ENCODE results near the gene C1QTNF2. TPM values are rescaled to one million over a fixed set of nuclear protein-coding genes. Genes with fewer than 3 reads are reported as not detected.

Gene C1QTNF2
- total and polyA plus RNA-seq, 3 experiments from 2014 or later, result not detected

DNA sequence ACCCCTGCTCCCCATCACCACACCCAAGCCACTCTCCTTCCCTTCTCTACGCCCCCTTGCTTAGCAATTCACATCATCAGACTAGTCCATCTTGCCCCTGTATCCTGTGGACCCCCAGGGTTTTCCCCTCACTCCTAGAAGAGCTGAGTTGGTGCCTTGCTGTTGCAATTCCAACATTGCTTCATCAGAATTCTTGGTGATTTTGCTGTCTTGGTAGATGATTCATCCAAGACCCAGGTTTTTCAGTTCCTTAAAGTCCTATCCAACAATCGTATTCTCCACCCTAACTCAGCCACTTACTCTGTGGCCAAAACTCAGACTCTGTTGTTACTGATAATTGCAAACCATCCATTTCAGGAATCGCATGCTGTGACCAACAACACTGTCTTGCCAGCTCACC lies 36.7 kb downstream of the C1QTNF2 start:
- H3K9me3 Mint-ChIP-seq, result no peaks in the 10 kb centered on the region
- no peak overlapping the region for H3K4me3 ChIP-seq (ENCODE audit: low read length)
- no peak for DNase-seq
- H3K27me3 Mint-ChIP-seq, result peaks cover 6 to 10% of the 10 kb centered on the region in 2 donors
- H3K9me3 ChIP-seq (ENCODE audit: low read length), result no peaks in the 10 kb centered on the region
- ChIA-PET CTCF (interaction anchor here (2.4 kb wide), 1 partner anchor 11 kb away, joined by 9 read pairs; no protein-coding TSS in a partner anchor), POLR2A (no interaction called here)
- no peaks in the 10 kb centered on the region for H3K27me3 ChIP-seq (ENCODE audit: insufficient read depth, low read length, poor library complexity, severe bottlenecking)
- H3K4me1 Mint-ChIP-seq, result no peaks in the 10 kb centered on the region
- no peak overlapping the region for H3K4me3 Mint-ChIP-seq
- H3K27ac ChIP-seq (ENCODE audit: low read depth, low read length), result no peak overlapping the region
- H3K36me3 ChIP-seq (ENCODE audit: insufficient read depth, low read length), result no peaks in the 10 kb centered on the region
- H3K4me1 ChIP-seq (ENCODE audit: insufficient read depth, low read length), result no peaks in the 10 kb centered on the region
- H3K27ac Mint-ChIP-seq, result no peak overlapping the region
- H3K36me3 Mint-ChIP-seq, result no peaks in the 10 kb centered on the region

DNA sequence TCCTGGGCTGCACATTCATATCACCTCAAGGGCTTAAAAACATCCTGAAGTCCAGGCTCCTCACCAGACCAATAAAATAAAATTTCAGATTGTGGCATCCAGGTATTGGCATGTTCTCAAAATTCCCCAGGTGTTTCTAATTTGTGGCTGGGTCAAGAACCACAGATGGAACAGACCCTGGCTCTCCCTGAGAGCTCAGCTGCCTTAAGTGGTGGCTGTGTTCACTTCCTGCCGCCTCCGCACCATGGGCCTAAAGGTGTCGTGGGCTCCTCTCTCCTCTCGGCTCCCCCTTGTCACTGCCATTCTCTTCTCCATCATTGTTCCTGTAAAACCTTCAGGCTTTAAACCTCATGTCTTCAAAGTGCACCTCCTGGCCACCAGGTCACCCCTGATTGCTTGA lies 40.2 kb downstream of the C1QTNF2 start:
- Histone ChIP-seq H3K27ac (ENCODE audit: low read depth, low read length) (no peak overlapping the region), H3K4me3 (ENCODE audit: low read length) (no peak overlapping the region), H3K9me3 (ENCODE audit: low read length) (no peaks in the 10 kb centered on the region), H3K4me1 (ENCODE audit: insufficient read depth, low read length) (no peaks in the 10 kb centered on the region), H3K27me3 (ENCODE audit: insufficient read depth, low read length, poor library complexity, severe bottlenecking) (no peaks in the 10 kb centered on the region), H3K36me3 (ENCODE audit: insufficient read depth, low read length) (no peaks in the 10 kb centered on the region)
- peak overlapping the region in 1 of 7 donors; percentile 76 for H3K4me3 Mint-ChIP-seq
- no peaks in the 10 kb centered on the region for H3K9me3 Mint-ChIP-seq
- peaks cover 4 to 16% of the 10 kb centered on the region in 2 donors for H3K27me3 Mint-ChIP-seq
- H3K4me1 Mint-ChIP-seq, result no peaks in the 10 kb centered on the region
- peak overlapping the region in 1 of 8 donors; percentile 29 for H3K27ac Mint-ChIP-seq
- CTCF ChIA-PET, result no interaction called here
- no peaks in the 10 kb centered on the region for H3K36me3 Mint-ChIP-seq
- POLR2A ChIA-PET, result no interaction called here
- no peak for DNase-seq

DNA sequence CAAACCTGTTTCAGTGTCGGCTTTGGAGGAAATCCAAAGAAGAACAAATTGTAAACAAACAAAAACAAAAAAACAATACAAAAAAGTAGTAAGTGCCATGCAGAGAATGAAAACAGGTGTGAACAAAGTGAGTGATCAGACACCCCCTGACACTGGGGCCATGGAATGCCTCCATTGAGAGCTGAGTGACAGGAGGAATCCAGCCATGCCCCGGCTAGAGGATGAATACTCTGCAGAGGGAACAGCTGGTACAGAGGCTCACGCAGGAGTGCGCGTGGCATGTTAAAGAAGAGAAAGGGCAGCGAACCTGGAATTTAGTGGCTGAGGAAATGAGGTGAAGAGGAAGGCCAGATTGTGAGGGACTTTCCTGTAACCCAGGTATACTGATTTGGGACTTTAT lies 42.6 kb downstream of the C1QTNF2 start:
- no peak for DNase-seq
- Histone ChIP-seq H3K27me3 (ENCODE audit: insufficient read depth, low read length, poor library complexity, severe bottlenecking) (no peaks in the 10 kb centered on the region), H3K4me1 (ENCODE audit: insufficient read depth, low read length) (no peaks in the 10 kb centered on the region), H3K36me3 (ENCODE audit: insufficient read depth, low read length) (no peaks in the 10 kb centered on the region), H3K27ac (ENCODE audit: low read depth, low read length) (no peak overlapping the region), H3K4me3 (ENCODE audit: low read length) (no peak overlapping the region), H3K9me3 (ENCODE audit: low read length) (no peaks in the 10 kb centered on the region)
- H3K27me3 Mint-ChIP-seq, result peaks cover 3 to 9% of the 10 kb centered on the region in 2 donors
- H3K4me1 Mint-ChIP-seq, result no peaks in the 10 kb centered on the region
- peaks cover 0 to 4% (median 0%) of the 10 kb centered on the region in 3 donors for H3K36me3 Mint-ChIP-seq
- H3K27ac Mint-ChIP-seq, result no peak overlapping the region
- ChIA-PET CTCF (no interaction called here), POLR2A (no interaction called here)
- H3K4me3 Mint-ChIP-seq, result no peak overlapping the region
- no peaks in the 10 kb centered on the region for H3K9me3 Mint-ChIP-seq

DNA sequence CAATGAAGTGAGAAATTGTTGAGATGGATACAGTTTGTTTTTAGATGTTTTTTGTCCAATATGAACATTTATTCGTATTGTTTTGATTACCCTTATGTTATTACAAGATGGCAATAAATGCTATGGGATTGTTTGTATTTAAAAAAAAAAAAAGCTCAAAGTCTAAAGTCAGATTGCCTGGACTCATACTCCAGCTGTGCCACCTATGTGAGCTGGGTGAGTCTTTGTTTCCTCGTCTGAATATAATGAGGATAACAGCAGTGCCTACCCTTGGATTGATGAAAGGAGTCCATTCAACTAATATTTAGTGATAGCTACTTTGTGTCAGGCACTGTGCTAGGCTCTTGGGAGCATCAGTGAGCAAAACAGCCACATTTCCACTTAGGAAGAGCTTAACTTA lies 43.4 kb downstream of the C1QTNF2 start:
- no peaks in the 10 kb centered on the region for H3K4me1 ChIP-seq (ENCODE audit: insufficient read depth, low read length)
- Mint-ChIP-seq H3K9me3 (no peaks in the 10 kb centered on the region), H3K27ac (no peak overlapping the region), H3K4me3 (no peak overlapping the region), H3K36me3 (peaks cover 0 to 4% (median 0%) of the 10 kb centered on the region in 3 donors), H3K4me1 (no peaks in the 10 kb centered on the region), H3K27me3 (peaks cover 3 to 13% of the 10 kb centered on the region in 2 donors)
- ChIA-PET POLR2A (no interaction called here), CTCF (no interaction called here)
- H3K27ac ChIP-seq (ENCODE audit: low read depth, low read length), result no peak overlapping the region
- DNase-seq, result no peak
- no peak overlapping the region for H3K4me3 ChIP-seq (ENCODE audit: low read length)
- no peaks in the 10 kb centered on the region for H3K9me3 ChIP-seq (ENCODE audit: low read length)
- H3K27me3 ChIP-seq (ENCODE audit: insufficient read depth, low read length, poor library complexity, severe bottlenecking), result no peaks in the 10 kb centered on the region
- no peaks in the 10 kb centered on the region for H3K36me3 ChIP-seq (ENCODE audit: insufficient read depth, low read length)

DNA sequence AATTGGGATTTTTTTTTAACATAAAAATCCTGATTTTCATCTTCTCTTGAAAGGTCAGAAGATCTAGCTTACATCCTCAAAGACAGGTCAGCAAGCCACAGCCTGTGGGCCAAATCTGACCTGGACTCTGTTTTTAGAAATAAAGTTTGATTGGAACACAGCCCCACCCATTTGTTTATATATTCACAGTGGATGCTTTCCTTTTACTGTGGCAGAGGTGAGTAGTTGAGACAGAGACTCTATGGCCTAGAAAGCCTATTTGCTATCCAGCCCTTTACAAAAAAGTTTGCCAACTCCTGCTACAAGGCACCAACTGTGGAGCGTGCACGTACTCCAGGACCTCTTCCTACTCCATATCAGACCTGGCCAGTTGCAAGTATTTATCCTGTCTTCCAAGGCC lies 44.7 kb downstream of the C1QTNF2 start:
- H3K9me3 Mint-ChIP-seq, result no peaks in the 10 kb centered on the region
- Histone ChIP-seq H3K27ac (ENCODE audit: low read depth, low read length) (no peak overlapping the region), H3K9me3 (ENCODE audit: low read length) (no peaks in the 10 kb centered on the region), H3K36me3 (ENCODE audit: insufficient read depth, low read length) (no peaks in the 10 kb centered on the region), H3K4me1 (ENCODE audit: insufficient read depth, low read length) (no peaks in the 10 kb centered on the region), H3K4me3 (ENCODE audit: low read length) (no peak overlapping the region), H3K27me3 (ENCODE audit: insufficient read depth, low read length, poor library complexity, severe bottlenecking) (no peaks in the 10 kb centered on the region)
- no peak for DNase-seq
- H3K4me1 Mint-ChIP-seq, result no peaks in the 10 kb centered on the region
- H3K27me3 Mint-ChIP-seq, result peaks cover 3 to 15% of the 10 kb centered on the region in 2 donors
- ChIA-PET POLR2A (no interaction called here), CTCF (no interaction called here)
- no peak overlapping the region for H3K27ac Mint-ChIP-seq
- H3K4me3 Mint-ChIP-seq, result no peak overlapping the region
- H3K36me3 Mint-ChIP-seq, result peaks cover 0 to 4% (median 0%) of the 10 kb centered on the region in 3 donors

DNA sequence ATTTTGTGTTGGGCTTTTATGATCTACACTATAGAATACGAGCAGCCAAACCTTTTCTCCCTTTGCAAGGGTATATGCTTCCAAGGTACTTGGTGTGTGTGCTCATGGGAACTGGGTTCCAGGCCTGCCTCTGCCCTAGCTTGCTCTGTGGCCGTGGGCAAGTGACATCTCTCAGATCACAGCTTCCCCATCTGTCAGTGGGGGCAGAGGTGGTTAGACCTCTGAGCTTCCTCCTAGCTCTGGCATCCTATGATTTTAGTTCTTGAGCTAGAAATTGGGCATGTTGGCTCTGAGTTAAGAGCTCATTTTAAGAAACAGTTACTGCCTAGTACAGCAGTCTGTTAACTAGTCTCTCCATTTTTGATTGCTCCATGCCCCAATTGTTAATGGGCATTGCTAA lies 45.5 kb downstream of the C1QTNF2 start:
- Mint-ChIP-seq H3K27ac (no peak overlapping the region), H3K4me1 (no peaks in the 10 kb centered on the region), H3K36me3 (peaks cover 0 to 4% (median 0%) of the 10 kb centered on the region in 3 donors), H3K4me3 (no peak overlapping the region), H3K27me3 (peaks cover 3 to 21% of the 10 kb centered on the region in 2 donors), H3K9me3 (no peaks in the 10 kb centered on the region)
- no peaks in the 10 kb centered on the region for H3K9me3 ChIP-seq (ENCODE audit: low read length)
- POLR2A ChIA-PET, result no interaction called here
- H3K27me3 ChIP-seq (ENCODE audit: insufficient read depth, low read length, poor library complexity, severe bottlenecking), result no peaks in the 10 kb centered on the region
- no peaks in the 10 kb centered on the region for H3K4me1 ChIP-seq (ENCODE audit: insufficient read depth, low read length)
- H3K4me3 ChIP-seq (ENCODE audit: low read length), result no peak overlapping the region
- no peaks in the 10 kb centered on the region for H3K36me3 ChIP-seq (ENCODE audit: insufficient read depth, low read length)
- H3K27ac ChIP-seq (ENCODE audit: low read depth, low read length), result no peak overlapping the region
- DNase-seq, result no peak
- CTCF ChIA-PET, result no interaction called here

DNA sequence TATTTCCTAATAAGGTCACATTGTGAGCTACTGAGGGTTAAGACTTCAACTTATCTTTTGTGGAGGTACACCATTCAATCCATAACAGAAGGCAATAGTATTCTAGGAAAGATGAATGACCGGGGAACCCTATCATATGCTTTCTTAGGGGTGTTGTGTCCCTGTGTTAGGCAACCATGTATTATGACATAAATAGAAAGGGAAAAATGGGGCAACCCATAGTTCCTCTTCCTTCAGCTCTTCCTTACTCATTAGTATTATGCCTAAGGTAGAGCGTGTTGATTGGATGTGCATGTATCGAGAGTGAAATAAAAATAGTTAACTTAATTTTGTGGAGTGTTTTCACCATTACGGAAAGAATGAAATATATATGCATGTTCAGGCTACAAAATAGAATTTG lies 52.0 kb downstream of the C1QTNF2 start:
- Mint-ChIP-seq H3K27ac (no peak overlapping the region), H3K4me3 (no peak overlapping the region), H3K9me3 (peaks cover 0 to 2% (median 0%) of the 10 kb centered on the region in 5 donors), H3K4me1 (no peaks in the 10 kb centered on the region), H3K36me3 (no peaks in the 10 kb centered on the region), H3K27me3 (peaks cover 9 to 47% of the 10 kb centered on the region in 2 donors)
- ChIA-PET POLR2A (no interaction called here), CTCF (no interaction called here)
- no peak for DNase-seq
- Histone ChIP-seq H3K9me3 (ENCODE audit: low read length) (no peaks in the 10 kb centered on the region), H3K36me3 (ENCODE audit: insufficient read depth, low read length) (no peaks in the 10 kb centered on the region), H3K27me3 (ENCODE audit: insufficient read depth, low read length, poor library complexity, severe bottlenecking) (peaks cover 3% of the 10 kb centered on the region), H3K27ac (ENCODE audit: low read depth, low read length) (no peak overlapping the region), H3K4me3 (ENCODE audit: low read length) (no peak overlapping the region), H3K4me1 (ENCODE audit: insufficient read depth, low read length) (no peaks in the 10 kb centered on the region)

DNA sequence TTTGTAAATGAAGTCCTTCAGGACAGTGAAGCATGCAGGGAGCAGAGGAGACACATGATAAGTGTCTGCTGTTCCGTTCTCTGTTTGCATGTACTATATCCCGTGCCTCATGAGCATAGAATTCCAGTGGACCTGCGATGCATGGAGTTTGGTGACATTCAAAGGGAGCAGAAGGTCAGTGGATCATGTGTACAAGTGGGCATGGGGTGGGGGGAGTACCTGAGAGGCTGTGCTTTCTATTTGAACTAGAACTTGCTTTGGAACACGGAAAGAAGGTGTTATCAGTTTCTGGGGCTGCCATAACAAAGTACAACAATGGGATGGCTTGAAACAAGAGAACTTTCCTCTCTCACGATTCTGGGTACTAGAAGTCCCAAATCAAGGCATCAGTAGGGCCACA lies 53.0 kb downstream of the C1QTNF2 start:
- no peaks in the 10 kb centered on the region for H3K4me1 ChIP-seq (ENCODE audit: insufficient read depth, low read length)
- ChIA-PET CTCF (no interaction called here), POLR2A (no interaction called here)
- H3K36me3 ChIP-seq (ENCODE audit: insufficient read depth, low read length), result no peaks in the 10 kb centered on the region
- Mint-ChIP-seq H3K27ac (no peak overlapping the region), H3K4me3 (no peak overlapping the region), H3K9me3 (peaks cover 0 to 2% (median 0%) of the 10 kb centered on the region in 5 donors), H3K36me3 (no peaks in the 10 kb centered on the region), H3K4me1 (peaks cover 3 to 8% (median 5%) of the 10 kb centered on the region in 3 donors), H3K27me3 (peaks cover 18 to 56% of the 10 kb centered on the region in 2 donors)
- no peaks in the 10 kb centered on the region for H3K9me3 ChIP-seq (ENCODE audit: low read length)
- DNase-seq, result no peak
- H3K27me3 ChIP-seq (ENCODE audit: insufficient read depth, low read length, poor library complexity, severe bottlenecking), result peaks cover 12% of the 10 kb centered on the region
- no peak overlapping the region for H3K4me3 ChIP-seq (ENCODE audit: low read length)
- H3K27ac ChIP-seq (ENCODE audit: low read depth, low read length), result no peak overlapping the region

DNA sequence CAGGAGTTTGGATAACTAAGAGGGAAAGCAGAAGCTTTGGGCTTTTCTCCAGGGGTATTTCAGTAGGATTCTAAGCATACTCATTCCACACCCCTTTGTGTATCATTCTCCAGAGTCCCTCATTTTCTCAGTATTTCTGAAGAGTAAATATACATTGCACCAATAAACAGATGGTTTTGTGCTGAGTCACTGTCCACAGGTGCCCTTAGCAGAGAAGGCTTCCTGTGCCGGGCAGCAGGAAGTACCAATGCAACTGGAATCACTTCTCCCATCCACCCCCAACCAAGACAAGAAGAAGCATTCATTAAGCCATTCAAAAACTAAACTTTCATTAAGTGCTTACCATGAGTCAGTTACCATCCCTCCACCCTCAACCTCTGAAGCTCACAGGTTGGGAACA lies 54.5 kb downstream of the C1QTNF2 start:
- Mint-ChIP-seq H3K4me3 (no peak overlapping the region), H3K9me3 (peaks cover 0 to 2% (median 0%) of the 10 kb centered on the region in 5 donors), H3K27ac (no peak overlapping the region), H3K4me1 (peaks cover 5 to 12% (median 5%) of the 10 kb centered on the region in 3 donors), H3K36me3 (no peaks in the 10 kb centered on the region), H3K27me3 (peaks cover 24 to 57% of the 10 kb centered on the region in 2 donors)
- Histone ChIP-seq H3K9me3 (ENCODE audit: low read length) (no peaks in the 10 kb centered on the region), H3K27ac (ENCODE audit: low read depth, low read length) (no peak overlapping the region), H3K4me3 (ENCODE audit: low read length) (no peak overlapping the region), H3K4me1 (ENCODE audit: insufficient read depth, low read length) (no peaks in the 10 kb centered on the region), H3K36me3 (ENCODE audit: insufficient read depth, low read length) (no peaks in the 10 kb centered on the region), H3K27me3 (ENCODE audit: insufficient read depth, low read length, poor library complexity, severe bottlenecking) (peaks cover 14% of the 10 kb centered on the region)
- ChIA-PET POLR2A (no interaction called here), CTCF (no interaction called here)
- no peak for DNase-seq
